SU-DHL-6 (cell line): ENCODE results near the gene SYCN.

Experiments
- EZH2phosphoT487 ChIP-seq: fragments of 200-600 bp; sonication (generic), shearing (Covaris generic); conservative IDR thresholded peaks from 2 replicates; pipeline ENCODE4 v1.6.1; 2018; ENCODE audit warnings: mild to moderate bottlenecking, antibody characterized with exemption, low read length, moderate library complexity, mixed read lengths
- TF ChIP-seq, protein P1 (sequence below): fragments of 200-600 bp; sonication (generic); IDR thresholded peaks from one replicate; pipeline ENCODE4 v1.5.1; 2017; ENCODE audit warnings: antibody characterized with exemption, mild to moderate bottlenecking, low read length, moderate library complexity; ENCODE audit not compliant: insufficient read depth, poor library complexity, severe bottlenecking

DNA sequence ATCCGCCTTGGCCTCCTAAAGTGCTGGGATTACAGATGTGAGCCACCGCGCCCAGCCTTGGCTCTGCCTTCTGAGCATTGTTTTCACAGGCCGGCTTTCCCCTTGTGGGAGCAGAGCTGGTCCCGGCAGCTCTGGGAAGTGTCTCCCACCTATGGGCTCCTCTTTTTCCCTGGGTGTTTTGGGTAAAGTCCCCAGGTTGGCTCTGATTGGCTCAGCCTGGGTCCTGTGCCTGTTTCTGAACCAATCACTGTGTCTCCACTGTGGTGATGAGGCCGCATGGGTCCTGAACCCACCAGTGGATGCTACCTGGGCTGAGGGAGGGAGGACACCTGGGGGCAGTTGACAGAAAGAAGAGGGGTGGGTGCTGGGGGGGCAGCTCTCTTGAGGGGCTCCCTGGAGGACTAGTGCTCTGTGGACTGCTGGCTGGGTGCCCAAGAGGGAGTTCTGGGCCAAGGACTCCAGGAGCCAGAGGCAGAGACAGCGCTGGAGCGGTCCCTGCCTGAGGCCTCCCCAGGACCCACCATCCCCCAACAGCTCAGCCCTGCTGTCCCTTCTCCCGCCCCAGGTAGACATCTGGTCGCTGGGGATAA is 26.9 kb downstream of the SYCN start:
- TF ChIP-seq, protein P1, sequence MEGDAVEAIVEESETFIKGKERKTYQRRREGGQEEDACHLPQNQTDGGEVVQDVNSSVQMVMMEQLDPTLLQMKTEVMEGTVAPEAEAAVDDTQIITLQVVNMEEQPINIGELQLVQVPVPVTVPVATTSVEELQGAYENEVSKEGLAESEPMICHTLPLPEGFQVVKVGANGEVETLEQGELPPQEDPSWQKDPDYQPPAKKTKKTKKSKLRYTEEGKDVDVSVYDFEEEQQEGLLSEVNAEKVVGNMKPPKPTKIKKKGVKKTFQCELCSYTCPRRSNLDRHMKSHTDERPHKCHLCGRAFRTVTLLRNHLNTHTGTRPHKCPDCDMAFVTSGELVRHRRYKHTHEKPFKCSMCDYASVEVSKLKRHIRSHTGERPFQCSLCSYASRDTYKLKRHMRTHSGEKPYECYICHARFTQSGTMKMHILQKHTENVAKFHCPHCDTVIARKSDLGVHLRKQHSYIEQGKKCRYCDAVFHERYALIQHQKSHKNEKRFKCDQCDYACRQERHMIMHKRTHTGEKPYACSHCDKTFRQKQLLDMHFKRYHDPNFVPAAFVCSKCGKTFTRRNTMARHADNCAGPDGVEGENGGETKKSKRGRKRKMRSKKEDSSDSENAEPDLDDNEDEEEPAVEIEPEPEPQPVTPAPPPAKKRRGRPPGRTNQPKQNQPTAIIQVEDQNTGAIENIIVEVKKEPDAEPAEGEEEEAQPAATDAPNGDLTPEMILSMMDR = no peak
- TF ChIP-seq EZH2phosphoT487 = no peak
